Neural progenitor cell (in vitro differentiated cells): Measurements from ENCODE around the gene MEX3B. TPM values are rescaled to one million over a fixed set of nuclear protein-coding genes. Genes with fewer than 3 reads are reported as not detected.

Source experiments
- DNase-seq: peaks from one replicate; pipeline ENCODE4 v3.0.0-alpha.2; 2016; ENCODE audit warnings: low spot score
- H2AFZ ChIP-seq: fragments of 200-600 bp; sonication (generic); replicated peaks from 2 replicates; pipeline ENCODE4 v1.6.1; 2016; ENCODE audit warnings: antibody characterized with exemption
- H3F3A ChIP-seq: fragments of 200-600 bp; sonication (generic); 2 replicates; pipeline ENCODE4 v1.6.1; 2016; ENCODE audit warnings: antibody characterized with exemption, low read depth
- H3K27ac ChIP-seq: fragments of 200-600 bp; sonication (generic); 2 replicates; pipeline ENCODE4 v1.5.1; 2016; ENCODE audit warnings: mild to moderate bottlenecking
- H3K27me3 ChIP-seq: fragments of 200-600 bp; sonication (generic); 2 replicates; pipeline ENCODE4 v1.6.1; 2016; ENCODE audit warnings: mild to moderate bottlenecking, moderate library complexity
- H3K36me3 ChIP-seq: fragments of 200-600 bp; sonication (generic); 2 replicates; pipeline ENCODE4 v1.5.1; 2016
- H3K4me1 ChIP-seq: fragments of 200-600 bp; sonication (generic); 2 replicates; pipeline ENCODE4 v1.6.1; 2016; ENCODE audit warnings: mixed run types
- H3K4me2 ChIP-seq: fragments of 200-600 bp; sonication (generic); 2 replicates; pipeline ENCODE4 v1.6.1; 2016
- H3K4me3 ChIP-seq: fragments of 200-600 bp; sonication (generic); 2 replicates; pipeline ENCODE4 v1.5.1; 2016
- H3K79me2 ChIP-seq: fragments of 200-600 bp; sonication (generic); 2 replicates; pipeline ENCODE4 v1.6.1; 2016; ENCODE audit warnings: low read depth
- H3K9ac ChIP-seq: fragments of 200-600 bp; sonication (generic); 2 replicates; pipeline ENCODE4 v1.6.1; 2016
- H3K9me3 ChIP-seq: fragments of 200-600 bp; sonication (generic); 2 replicates; pipeline ENCODE4 v1.5.1; 2016; ENCODE audit warnings: low read depth
- H4K20me1 ChIP-seq: fragments of 200-600 bp; sonication (generic); 2 replicates; pipeline ENCODE4 v1.6.1; 2016; ENCODE audit warnings: low read depth
- H3K27ac Mint-ChIP-seq: 3 replicates; pipeline ENCODE4 v1.8.0; 2021; ENCODE audit warnings: mixed read lengths
- H3K27me3 Mint-ChIP-seq: 2 replicates; pipeline ENCODE4 v1.8.0; 2022; ENCODE audit warnings: low read depth, mild to moderate bottlenecking, inconsistent platforms, moderate library complexity, mixed read lengths; ENCODE audit not compliant: insufficient read depth
- H3K36me3 Mint-ChIP-seq: 3 replicates; pipeline ENCODE4 v1.8.0; 2021; ENCODE audit warnings: mixed read lengths
- H3K4me1 Mint-ChIP-seq: 3 replicates; pipeline ENCODE4 v1.8.0; 2021; ENCODE audit warnings: mixed read lengths
- H3K4me3 Mint-ChIP-seq: 3 replicates; pipeline ENCODE4 v1.8.0; 2021; ENCODE audit warnings: mild to moderate bottlenecking, moderate library complexity, mixed read lengths
- H3K9me3 Mint-ChIP-seq: 3 replicates; pipeline ENCODE4 v1.8.0; 2020; ENCODE audit warnings: mixed read lengths
- CTCF ChIP-seq: fragments of 200-600 bp; sonication (generic); IDR thresholded peaks from 2 replicates; pipeline ENCODE4 v1.5.1; 2017; ENCODE audit warnings: antibody characterized with exemption, mild to moderate bottlenecking
- EZH2 ChIP-seq: fragments of 200-600 bp; sonication (generic); IDR thresholded peaks from 2 replicates; pipeline ENCODE4 v1.6.1; 2017; ENCODE audit warnings: antibody characterized with exemption, mild to moderate bottlenecking, moderate library complexity
- EZH2phosphoT487 ChIP-seq: fragments of 200-600 bp; sonication (generic); IDR thresholded peaks from 2 replicates; pipeline ENCODE4 v1.6.1; 2017; ENCODE audit warnings: antibody characterized with exemption
- total RNA-seq: library from RNA; depleted of rRNA; stranded (reverse); fragments of >200 nt; gene quantifications from 2 replicates; pipeline ENCODE4 v1.2.3, GENCODE V29; 2015; ENCODE audit warnings: low replicate concordance

MEX3B gene
- 29.5 and 41.3 TPM in 2 replicates for total RNA-seq

GRCh38 chr15:82045892-82046665, at the start of gene MEX3B:
Gene MEX3B, minus strand, starts transcription at chr15:82046018. Its CDS starts 313 bp downstream, at chr15:82045705.
- Histone ChIP-seq H3K4me3 (peak within 1 kb of the TSS; percentile 90), H3K4me2 (peak within 1 kb of the TSS; percentile 89), H3K79me2 (peaks cover 46% of the 10 kb centered on the region), H3K9ac (peak within 1 kb of the TSS; percentile 73), H3K27ac (peak within 1 kb of the TSS; percentile 93), H2AFZ (peak within 1 kb of the TSS; percentile 34), H3K36me3 (peaks cover 10% of the 10 kb centered on the region), H4K20me1 (peaks cover 37% of the 10 kb centered on the region), H3K27me3 (peaks cover 23% of the 10 kb centered on the region), H3K4me1 (peaks cover 42% of the 10 kb centered on the region), H3F3A (peaks cover 45% of the 10 kb centered on the region), H3K9me3 (no peaks in the 10 kb centered on the region)
- peak; percentile 98 for DNase-seq
- Mint-ChIP-seq H3K4me3 (peak within 1 kb of the TSS; percentile 99), H3K9me3 (no peaks in the 10 kb centered on the region), H3K36me3 (peaks cover 11% of the 10 kb centered on the region), H3K27me3 (peaks cover 13% of the 10 kb centered on the region), H3K27ac (peak within 1 kb of the TSS; percentile 98), H3K4me1 (peaks cover 25% of the 10 kb centered on the region)
- no peak for TF ChIP-seq CTCF

GRCh38 chr15:82093774-82094211, 48.0 kb upstream of the MEX3B start:
- no peak overlapping the region for H3K9ac ChIP-seq
- TF ChIP-seq EZH2phosphoT487 (no peak), EZH2 (no peak), CTCF (no peak)
- peaks cover 5% of the 10 kb centered on the region for H3K27me3 Mint-ChIP-seq

GRCh38 chr15:82093325-82093724, 47.5 kb upstream of the MEX3B start:
- H3F3A ChIP-seq = no peaks in the 10 kb centered on the region
- no peak overlapping the region for H3K4me3 Mint-ChIP-seq
- H2AFZ ChIP-seq = no peak overlapping the region
- TF ChIP-seq CTCF = no peak
- no peak for TF ChIP-seq EZH2
- TF ChIP-seq EZH2phosphoT487 = no peak
- H3K4me1 ChIP-seq = no peaks in the 10 kb centered on the region
- no peaks in the 10 kb centered on the region for H3K79me2 ChIP-seq
- H3K36me3 ChIP-seq = no peaks in the 10 kb centered on the region
- DNase-seq = no peak
- H3K27ac Mint-ChIP-seq = no peak overlapping the region
- H3K4me1 Mint-ChIP-seq = no peaks in the 10 kb centered on the region
- no peaks in the 10 kb centered on the region for H3K9me3 ChIP-seq
- no peaks in the 10 kb centered on the region for H3K27me3 ChIP-seq
- H3K9me3 Mint-ChIP-seq = peaks cover 3% of the 10 kb centered on the region
- H3K27ac ChIP-seq = no peak overlapping the region
- H3K4me2 ChIP-seq = no peak overlapping the region
- no peak overlapping the region for H3K9ac ChIP-seq
- peaks cover 5% of the 10 kb centered on the region for H3K27me3 Mint-ChIP-seq
- no peaks in the 10 kb centered on the region for H3K36me3 Mint-ChIP-seq
- no peaks in the 10 kb centered on the region for H4K20me1 ChIP-seq
- H3K4me3 ChIP-seq = no peak overlapping the region

More at GRCh38 chr15:82093774-82094211, 48.0 kb upstream of the MEX3B start:
- H3K9me3 ChIP-seq = no peaks in the 10 kb centered on the region
- no peaks in the 10 kb centered on the region for H4K20me1 ChIP-seq
- Mint-ChIP-seq H3K4me3 (no peak overlapping the region), H3K4me1 (no peaks in the 10 kb centered on the region), H3K36me3 (no peaks in the 10 kb centered on the region), H3K9me3 (peaks cover 3% of the 10 kb centered on the region), H3K27ac (no peak overlapping the region)
- no peaks in the 10 kb centered on the region for H3F3A ChIP-seq
- no peaks in the 10 kb centered on the region for H3K36me3 ChIP-seq
- no peak for DNase-seq
- H3K27me3 ChIP-seq = no peaks in the 10 kb centered on the region
- H3K27ac ChIP-seq = no peak overlapping the region
- H3K4me1 ChIP-seq = no peaks in the 10 kb centered on the region
- no peak overlapping the region for H3K4me3 ChIP-seq
- no peaks in the 10 kb centered on the region for H3K79me2 ChIP-seq
- H3K4me2 ChIP-seq = no peak overlapping the region
- H2AFZ ChIP-seq = no peak overlapping the region
